GM12864 (cell line): ENCODE measurements around the gene SLC25A24.

ENCODE experiments used
- DNase-seq: peaks from one replicate; pipeline ENCODE4 v3.0.0-alpha.2; 2011; ENCODE audit warnings: low read depth
- H3K4me3 ChIP-seq: 2 replicates; pipeline ENCODE4 v1.5.1; 2011; ENCODE audit warnings: mild to moderate bottlenecking, low read depth, low read length, control low read depth
- CTCF ChIP-seq: IDR thresholded peaks from 2 replicates; pipeline ENCODE4 v1.5.1; 2011; ENCODE audit warnings: low read depth, mild to moderate bottlenecking, moderate library complexity, low read length, control low read depth, inconsistent platforms; ENCODE audit errors: missing control alignments

SLC25A24 gene

GRCh38 chr1:108199201-108199691 is 897 bp downstream of the SLC25A24 start:
- TF ChIP-seq CTCF = no peak
- no peak overlapping the region for H3K4me3 ChIP-seq
- no peak for DNase-seq

- no peak for TF ChIP-seq CTCF
- DNase-seq = no peak
- H3K4me3 ChIP-seq = no peak overlapping the region
These were observed 6.1 kb downstream of the SLC25A24 start for GRCh38 chr1:108194051-108194450.

GRCh38 chr1:108193333-108193732 is 6.8 kb downstream of the SLC25A24 start:
- H3K4me3 ChIP-seq = no peak overlapping the region
- no peak for DNase-seq
- no peak for TF ChIP-seq CTCF

- no peak for DNase-seq
- no peak for TF ChIP-seq CTCF
- no peak overlapping the region for H3K4me3 ChIP-seq
These were observed 7.6 kb downstream of the SLC25A24 start for GRCh38 chr1:108192581-108192980.

GRCh38 chr1:108190686-108191416 is 9.3 kb downstream of the SLC25A24 start:
- no peak for DNase-seq
- no peak for TF ChIP-seq CTCF
- no peak overlapping the region for H3K4me3 ChIP-seq

GRCh38 chr1:108190001-108190634 is 10.0 kb downstream of the SLC25A24 start:
- DNase-seq = no peak
- TF ChIP-seq CTCF = no peak
- H3K4me3 ChIP-seq = no peak overlapping the region
